ENCODE measurements around the gene MRPS6.

MRPS6 gene

GRCh38 chr21:34105947-34106541, 32.7 kb downstream of the MRPS6 start:
- no peak for DNase-seq

- DNase-seq: no peak
These were observed 34.2 kb downstream of the MRPS6 start for GRCh38 chr21:34107606-34108005.

GRCh38 chr21:34109075-34109474, 35.7 kb downstream of the MRPS6 start:
- no peak for DNase-seq

GRCh38 chr21:34110594-34111202, 37.3 kb downstream of the MRPS6 start:
- no peak for DNase-seq

GRCh38 chr21:34112316-34113033, 39.1 kb downstream of the MRPS6 start:
- no peak for DNase-seq

GRCh38 chr21:34113842-34114241, 40.5 kb downstream of the MRPS6 start:
- no peak for DNase-seq

GRCh38 chr21:34115160-34115559, 41.8 kb downstream of the MRPS6 start:
- DNase-seq: no peak

- DNase-seq: no peak
These were observed 43.2 kb downstream of the MRPS6 start for GRCh38 chr21:34116569-34116968.

- DNase-seq: no peak
These were observed 47.5 kb downstream of the MRPS6 start for GRCh38 chr21:34120867-34121266.

- DNase-seq: no peak
These were observed 48.7 kb downstream of the MRPS6 start for GRCh38 chr21:34122047-34122446.

GRCh38 chr21:34123609-34124008, 50.2 kb downstream of the MRPS6 start:
- no peak for DNase-seq

- DNase-seq: no peak
These were observed 52.9 kb downstream of the MRPS6 start for GRCh38 chr21:34126269-34126668.

GRCh38 chr21:34126691-34127090, 53.3 kb downstream of the MRPS6 start:
- DNase-seq: peak in 1 of 14 donors; percentile 32

- DNase-seq: no peak
These were observed 54.7 kb downstream of the MRPS6 start for GRCh38 chr21:34128124-34128523.

- no peak for DNase-seq
These were observed 55.3 kb downstream of the MRPS6 start for GRCh38 chr21:34128674-34129038.

GRCh38 chr21:34129039-34129891, 55.9 kb downstream of the MRPS6 start:
- DNase-seq: peak in 3 of 14 donors; percentile 14 to 92 (median 37)

GRCh38 chr21:34129901-34130715, 56.7 kb downstream of the MRPS6 start:
- DNase-seq: peak in 1 of 14 donors; percentile 85

GRCh38 chr21:34130716-34130985, 57.3 kb downstream of the MRPS6 start:
- no peak for DNase-seq

GRCh38 chr21:34131586-34131985, 58.2 kb downstream of the MRPS6 start:
- DNase-seq: peak in 1 of 14 donors; percentile 10

- no peak for DNase-seq
These were observed 58.8 kb downstream of the MRPS6 start for GRCh38 chr21:34132202-34132601.

GRCh38 chr21:34132926-34133325, 59.5 kb downstream of the MRPS6 start:
- no peak for DNase-seq

GRCh38 chr21:34133392-34133791, 60.0 kb downstream of the MRPS6 start:
- DNase-seq: no peak
